CD4-positive, alpha-beta T cell treated with Interleukin-4 for 4 hours (primary cell): ENCODE results near the gene MNT.
A peak's percentile ranks its signal among the peaks of the same experiment; 100 is the strongest.

Source experiments
- DNase-seq: peaks from one replicate; pipeline ENCODE4 v3.0.0-alpha.2; 2020

MNT gene

GRCh38 chr17:2415081-2415480, 14.2 kb upstream of the MNT start:
- DNase-seq = no peak

- DNase-seq = no peak
Observed at GRCh38 chr17:2414446-2415064, 13.7 kb upstream of the MNT start.

- no peak for DNase-seq
Observed at GRCh38 chr17:2412561-2413021, 11.7 kb upstream of the MNT start.

- no peak for DNase-seq
Observed at GRCh38 chr17:2410951-2411350, 10.1 kb upstream of the MNT start.

GRCh38 chr17:2406903-2407790, 6.3 kb upstream of the MNT start:
- DNase-seq = no peak

GRCh38 chr17:2406271-2406902, 5.5 kb upstream of the MNT start:
- DNase-seq = no peak

GRCh38 chr17:2405247-2405926, 4.5 kb upstream of the MNT start:
- no peak for DNase-seq

GRCh38 chr17:2403044-2403443, 2.2 kb upstream of the MNT start:
- DNase-seq = no peak

GRCh38 chr17:2402544-2402943, 1.7 kb upstream of the MNT start:
- DNase-seq = no peak

- peak; percentile 99 for DNase-seq
Observed at GRCh38 chr17:2401426-2402221, 764 bp upstream of the MNT start.

- peak; percentile 41 for DNase-seq
Observed at GRCh38 chr17:2400474-2400866, 390 bp downstream of the MNT start.

GRCh38 chr17:2399572-2400473, 1.0 kb downstream of the MNT start:
- peak; percentile 89 for DNase-seq

GRCh38 chr17:2398655-2399571, 1.9 kb downstream of the MNT start:
- peak; percentile 80 for DNase-seq

- DNase-seq = no peak
Observed at GRCh38 chr17:2398182-2398581, 2.7 kb downstream of the MNT start.

- DNase-seq = no peak
Observed at GRCh38 chr17:2397247-2398171, 3.4 kb downstream of the MNT start.

- peak; percentile 42 for DNase-seq
Observed at GRCh38 chr17:2396568-2397246, 4.2 kb downstream of the MNT start.

- no peak for DNase-seq
Observed at GRCh38 chr17:2396192-2396567, 4.7 kb downstream of the MNT start.
